K562 (cell line): ENCODE measurements around the gene TPM4. TPM values are rescaled to one million over a fixed set of nuclear protein-coding genes. Genes with fewer than 3 reads are reported as not detected.

Experiments
- BRD9 ChIP-seq: fragments of 450-650 bp; IDR thresholded peaks from 2 replicates; pipeline ENCODE4 v1.6.1; 2018; ENCODE audit warnings: low read depth; ENCODE audit not compliant: partially characterized antibody
- CCNT2 ChIP-seq: IDR thresholded peaks from 2 replicates; pipeline ENCODE4 v1.6.1; 2011; ENCODE audit warnings: borderline replicate concordance, low read depth, mild to moderate bottlenecking, moderate library complexity, mixed read lengths, low read length; ENCODE audit not compliant: insufficient read length; ENCODE audit errors: extremely low read depth
- DNMT1 ChIP-seq: fragments of 450-650 bp; IDR thresholded peaks from 2 replicates; pipeline ENCODE4 v1.6.1; 2016; ENCODE audit warnings: antibody characterized with exemption, mild to moderate bottlenecking
- FOXM1 ChIP-seq, 2 experiments: fragments of 450-650 bp in 1 of 2; sonication (generic) in 1 of 2; formaldehyde crosslinking in 1 of 2; IDR thresholded peaks; 2 replicates each; pipeline versions ENCODE4 v1.6.1 to v1.9.0; 2017 to 2022; ENCODE audit warnings: low read depth in 2 of 2, mild to moderate bottlenecking in 2 of 2, missing genetic modification reagents in 1 of 2, moderate library complexity in 1 of 2
- GATA2 ChIP-seq: sonication (generic); formaldehyde crosslinking; IDR thresholded peaks from 2 replicates; pipeline ENCODE4 v1.4.0; 2020; ENCODE audit warnings: mild to moderate bottlenecking, missing genetic modification reagents
- IRF9 ChIP-seq: fragments of 450-650 bp; IDR thresholded peaks from 2 replicates; pipeline ENCODE4 v1.6.1; 2016; ENCODE audit warnings: missing biosample characterization, missing genetic modification characterization
- MCM5 ChIP-seq: fragments of 450-650 bp; IDR thresholded peaks from 2 replicates; pipeline ENCODE4 v1.6.1; 2016; ENCODE audit warnings: low read depth
- MYNN ChIP-seq, 2 experiments: sonication (generic); formaldehyde crosslinking in 1 of 2; IDR thresholded peaks; 2 replicates each; pipeline versions ENCODE4 v1.5.0 to v1.6.1; 2016 to 2020; ENCODE audit warnings: antibody characterized with exemption in 1 of 2, missing genetic modification reagents in 1 of 2
- NFIC ChIP-seq: fragments of 450-650 bp; IDR thresholded peaks from 2 replicates; pipeline ENCODE4 v1.6.1; 2017; ENCODE audit warnings: mild to moderate bottlenecking, inconsistent platforms
- NFYB ChIP-seq: IDR thresholded peaks from 2 replicates; pipeline ENCODE4 v1.6.1; 2011; ENCODE audit warnings: mild to moderate bottlenecking, moderate library complexity; ENCODE audit not compliant: insufficient read length; ENCODE audit errors: extremely low read depth
- PHTF2 ChIP-seq: fragments of 250-450 bp; sonication (Bioruptor Pico); IDR thresholded peaks from 2 replicates; pipeline ENCODE4 v1.5.0; 2021; ENCODE audit warnings: mild to moderate bottlenecking
- POLR2AphosphoS2 ChIP-seq: IDR thresholded peaks from 2 replicates; pipeline ENCODE4 v1.6.1; 2012; ENCODE audit warnings: low read length, improper control_type of control experiment
- PRDM10 ChIP-seq: fragments of 450-650 bp; IDR thresholded peaks from 2 replicates; pipeline ENCODE4 v1.6.1; 2018; ENCODE audit not compliant: partially characterized antibody
- RBM14 ChIP-seq: fragments of 200-400 bp; formaldehyde crosslinking; IDR thresholded peaks from 2 replicates; pipeline ENCODE4 v1.6.1; 2018; ENCODE audit warnings: low read depth, mild to moderate bottlenecking, low read length, moderate library complexity, borderline replicate concordance; ENCODE audit not compliant: insufficient read depth
- SOX6 ChIP-seq: fragments of 450-650 bp; IDR thresholded peaks from 2 replicates; pipeline ENCODE4 v1.6.1; 2014; ENCODE audit warnings: mild to moderate bottlenecking
- THAP12 ChIP-seq: fragments of 250-450 bp; sonication (Bioruptor Pico); IDR thresholded peaks from 2 replicates; pipeline ENCODE4 v1.9.0; 2021; ENCODE audit warnings: mild to moderate bottlenecking, inconsistent platforms
- TRIM28 ChIP-seq: fragments of 450-650 bp; IDR thresholded peaks from 2 replicates; pipeline ENCODE4 v1.6.1; 2017
- ZBTB5 ChIP-seq: fragments of 450-650 bp; IDR thresholded peaks from 2 replicates; pipeline ENCODE4 v1.6.1; 2017; ENCODE audit warnings: antibody characterized with exemption
- polyA plus RNA-seq, 8 experiments: library from polyadenylated mRNA; depleted of rRNA in 4 of 8; stranded (reverse) in 5 of 8; unstranded in 3 of 8; fragments of >200 nt; fragmentation: Nextera tagmentation in 2 of 8; fragmentation: Illumina TruSeq in 1 of 8; extraction: Ambion mirVana in 2 of 8; extraction: Trizol in 1 of 8; gene quantifications; 2 replicates each; pipeline versions ENCODE4 v1.2.1 to v1.2.3, GENCODE V29; 2011 to 2014; ENCODE audit warnings: inconsistent platforms in 1 of 8, missing spikeins in 1 of 8
- total RNA-seq, 7 experiments: library from RNA; depleted of rRNA in 6 of 7; stranded (reverse); fragments of >200 nt in 6 of 7; fragmentation: Illumina TruSeq in 2 of 7; extraction: Trizol in 2 of 7; gene quantifications; 2 replicates each; pipeline versions ENCODE4 v1.2.1 to v1.2.3, GENCODE V29; 2011 to 2021; ENCODE audit warnings: low replicate concordance in 1 of 7

The TPM4 gene
- total and polyA plus RNA-seq, 9 of the 15 experiments (the other 6 are each of a cell fraction or from before 2014, with no cell fraction given) = 28.1 to 111 (median 77.4) TPM

- TF ChIP-seq PRDM10 = no peak
- no peak for TF ChIP-seq THAP12 (CRISPR knock-in tag)
- TF ChIP-seq DNMT1 = no peak
- peak; percentile 75; the same call in 1 of the 2 replicates for TF ChIP-seq POLR2AphosphoS2
- no peak for TF ChIP-seq ZBTB5
- TF ChIP-seq BRD9 = no peak
- TF ChIP-seq NFYB = no peak
- TF ChIP-seq TRIM28 = peak; percentile 35; the same call in 1 of the 2 replicates
- TF ChIP-seq MCM5 = no peak
- peak; percentile 97 for TF ChIP-seq FOXM1 (IDR thresholded peaks at IDR 0.05; ENCODE audit: low read depth)
- no peak for TF ChIP-seq FOXM1 (CRISPR knock-in tag; IDR thresholded peaks at IDR 0.05; ENCODE audit: low read depth)
- TF ChIP-seq MYNN (IDR thresholded peaks at IDR 0.05) = no peak
- no peak for TF ChIP-seq MYNN (CRISPR knock-in tag; IDR thresholded peaks at IDR 0.05)
- peak; percentile 98 for TF ChIP-seq CCNT2
- peak; percentile 92 for TF ChIP-seq SOX6
- peak; percentile 83 for TF ChIP-seq GATA2 (CRISPR knock-in tag)
- TF ChIP-seq PHTF2 (CRISPR knock-in tag) = no peak
- peak; percentile 98 for TF ChIP-seq NFIC
- TF ChIP-seq RBM14 = no peak
- no peak for TF ChIP-seq IRF9 (tag)
These were observed 2.7 kb downstream of the TPM4 start (continued) for GRCh38 chr19:16078759-16079707.
